Gastroesophageal sphincter (tissue), 4 donors: ENCODE data around the gene TRPM6. TPM values are rescaled to one million over a fixed set of nuclear protein-coding genes. Genes with fewer than 3 reads are reported as not detected.
"Not testable (repeated sequence)": the region's sequence is repeated elsewhere in the genome, so short reads cannot be mapped to it uniquely, and the experiment has no call there.

ENCODE experiments used
- ATAC-seq: fragments of 150-250 bp; one replicate; pipeline ENCODE4 v1.9.1; 2016; ENCODE audit warnings: mild to moderate bottlenecking, moderate library complexity
- H3K27ac ChIP-seq, 4 donors: fragments of 200-600 bp; sonication (generic) in 3 of 4; 1 replicate in 3 of 4; 2 replicates in 1 of 4; pipeline ENCODE4 v1.5.1; 2016 to 2019
- H3K27me3 ChIP-seq: fragments of 200-600 bp; sonication (generic); one replicate; pipeline ENCODE4 v1.5.1; 2019
- H3K36me3 ChIP-seq, 2 donors: fragments of 200-600 bp; sonication (generic); one replicate each; pipeline ENCODE4 v1.5.1; 2019; ENCODE audit warnings: control low read depth in 1 of 2
- H3K4me1 ChIP-seq, 3 donors: fragments of 200-600 bp; sonication (generic); 1 replicate in 2 of 3; 2 replicates in 1 of 3; pipeline ENCODE4 v1.5.1; 2016 to 2019; ENCODE audit warnings: control low read depth in 2 of 3
- H3K4me3 ChIP-seq, 2 donors: fragments of 200-600 bp; sonication (generic); one replicate each; pipeline ENCODE4 v1.5.1; 2019; ENCODE audit warnings: mild to moderate bottlenecking in 1 of 2, moderate library complexity in 1 of 2
- H3K9me3 ChIP-seq, 3 donors: fragments of 200-600 bp; sonication (generic); one replicate each; pipeline ENCODE4 v1.5.1; 2017 to 2019; ENCODE audit warnings: control low read depth in 2 of 3
- CTCF ChIP-seq, 4 experiments: fragments of 200-600 bp in 2 of 4; fragments of 450-650 bp in 2 of 4; sonication (generic) in 1 of 4; IDR thresholded peaks; one replicate each; pipeline ENCODE4 v1.5.1; 2017 to 2019; ENCODE audit warnings: antibody characterized with exemption in 4 of 4, mild to moderate bottlenecking in 2 of 4, moderate library complexity in 2 of 4
- EP300 ChIP-seq: sonication (generic); formaldehyde crosslinking; IDR thresholded peaks from one replicate; pipeline ENCODE4 v1.6.1; 2017; ENCODE audit warnings: antibody characterized with exemption, mild to moderate bottlenecking
- POLR2A ChIP-seq, 2 donors: fragments of 450-650 bp; IDR thresholded peaks; one replicate each; pipeline ENCODE4 v1.6.1; 2017; ENCODE audit warnings: antibody characterized with exemption in 2 of 2, mild to moderate bottlenecking in 2 of 2, moderate library complexity in 1 of 2
- POLR2AphosphoS5 ChIP-seq: sonication (generic); formaldehyde crosslinking; IDR thresholded peaks from one replicate; pipeline ENCODE4 v1.6.1; 2017; ENCODE audit warnings: antibody characterized with exemption
- WGBS, 2 donors: methylation state at CpG; one replicate each; pipeline ENCODE4 v1.1.5; 2018; ENCODE audit warnings: low coverage in 1 of 2; 5-methylcytosine and 5-hydroxymethylcytosine counted together
- total RNA-seq, 4 donors: library from RNA; depleted of rRNA; stranded (reverse); fragments of >200 nt; gene quantifications; one replicate each; pipeline ENCODE4 v1.1.0, GENCODE V29; 2016

The TRPM6 gene
- total RNA-seq, 4 donors from 2014 or later: 0.27 to 1.1 (median 0.79) TPM

- ATAC-seq: no peak
- H3K4me3 ChIP-seq: no peak overlapping the region
- no peak overlapping the region for H3K27ac ChIP-seq
- WGBS, 2 donors: 27 to 47% methylated on average over 2 of the region's 2 CpGs
- no peaks in the 10 kb centered on the region for H3K4me1 ChIP-seq
- no peaks in the 10 kb centered on the region for H3K9me3 ChIP-seq
- no peaks in the 10 kb centered on the region for H3K27me3 ChIP-seq
- H3K36me3 ChIP-seq: no peaks in the 10 kb centered on the region
- TF ChIP-seq CTCF (IDR thresholded peaks at IDR 0.05): no peak
- no peak for TF ChIP-seq POLR2AphosphoS5
- TF ChIP-seq POLR2A (IDR thresholded peaks at IDR 0.05): no peak
- no peak for TF ChIP-seq EP300
These were observed 27.9 kb downstream of the TRPM6 start for GRCh38 chr9:74859786-74860185.

DNA sequence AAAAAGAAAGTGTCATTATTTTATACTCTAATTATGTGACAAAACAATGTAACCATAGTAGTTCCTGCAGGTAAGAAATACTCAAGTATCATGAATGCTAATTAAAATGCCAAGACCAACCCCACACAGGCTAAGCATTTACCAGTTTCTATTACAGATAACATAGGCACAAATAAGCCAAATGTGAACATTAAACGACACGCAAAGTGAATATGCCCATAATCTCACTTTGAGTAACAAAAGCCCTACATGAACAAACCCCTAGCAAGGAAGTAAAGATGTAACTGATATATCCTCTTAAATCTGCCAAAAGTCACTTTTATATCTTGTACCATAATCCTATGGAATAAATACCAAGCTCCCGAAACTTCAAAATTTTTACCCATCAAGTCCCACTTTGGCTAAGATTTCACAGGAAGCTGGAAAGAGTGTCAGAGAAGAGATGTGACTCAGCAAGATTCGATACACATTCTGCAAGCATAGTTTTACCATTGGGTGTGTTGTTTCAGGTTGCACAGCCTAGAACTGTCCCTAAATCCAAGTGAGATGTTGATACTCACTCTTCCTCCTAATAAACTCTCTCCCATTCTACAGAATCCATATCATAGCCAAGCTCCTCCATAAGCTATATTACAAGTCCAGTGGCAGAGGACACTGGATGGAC is 28.8 kb downstream of the TRPM6 start:
- H3K4me3 ChIP-seq: no peak overlapping the region
- H3K27me3 ChIP-seq: no peaks in the 10 kb centered on the region
- ATAC-seq: no peak
- TF ChIP-seq POLR2A (IDR thresholded peaks at IDR 0.05) (no peak), POLR2AphosphoS5 (no peak), CTCF (IDR thresholded peaks at IDR 0.05) (no peak), EP300 (no peak)
- no peaks in the 10 kb centered on the region for H3K4me1 ChIP-seq
- WGBS, 2 donors: 73 to 79% methylated on average over 4 of the region's 4 CpGs
- H3K36me3 ChIP-seq: no peaks in the 10 kb centered on the region
- H3K27ac ChIP-seq: no peak overlapping the region
- no peaks in the 10 kb centered on the region for H3K9me3 ChIP-seq

GRCh38 chr9:74856989-74857388 is 30.7 kb downstream of the TRPM6 start:
- no peaks in the 10 kb centered on the region for H3K27me3 ChIP-seq
- H3K4me3 ChIP-seq: no peak overlapping the region
- ATAC-seq: no peak
- no peaks in the 10 kb centered on the region for H3K4me1 ChIP-seq
- H3K36me3 ChIP-seq: no peaks in the 10 kb centered on the region
- TF ChIP-seq EP300: no peak
- no peak for TF ChIP-seq CTCF (IDR thresholded peaks at IDR 0.05)
- TF ChIP-seq POLR2A (IDR thresholded peaks at IDR 0.05): no peak
- TF ChIP-seq POLR2AphosphoS5: no peak
- no peaks in the 10 kb centered on the region for H3K9me3 ChIP-seq
- H3K27ac ChIP-seq: no peak overlapping the region

- TF ChIP-seq POLR2AphosphoS5 (no peak), CTCF (IDR thresholded peaks at IDR 0.05) (no peak), POLR2A (IDR thresholded peaks at IDR 0.05) (no peak), EP300 (no peak)
- Histone ChIP-seq H3K4me3 (no peak overlapping the region), H3K27ac (no peak overlapping the region), H3K4me1 (no peaks in the 10 kb centered on the region), H3K36me3 (no peaks in the 10 kb centered on the region), H3K27me3 (no peaks in the 10 kb centered on the region), H3K9me3 (no peaks in the 10 kb centered on the region)
- no peak for ATAC-seq
- WGBS, 2 donors: 79 to 86% methylated on average over 6 of the region's 6 CpGs
These were observed 32.6 kb downstream of the TRPM6 start for GRCh38 chr9:74855072-74855471.

DNA sequence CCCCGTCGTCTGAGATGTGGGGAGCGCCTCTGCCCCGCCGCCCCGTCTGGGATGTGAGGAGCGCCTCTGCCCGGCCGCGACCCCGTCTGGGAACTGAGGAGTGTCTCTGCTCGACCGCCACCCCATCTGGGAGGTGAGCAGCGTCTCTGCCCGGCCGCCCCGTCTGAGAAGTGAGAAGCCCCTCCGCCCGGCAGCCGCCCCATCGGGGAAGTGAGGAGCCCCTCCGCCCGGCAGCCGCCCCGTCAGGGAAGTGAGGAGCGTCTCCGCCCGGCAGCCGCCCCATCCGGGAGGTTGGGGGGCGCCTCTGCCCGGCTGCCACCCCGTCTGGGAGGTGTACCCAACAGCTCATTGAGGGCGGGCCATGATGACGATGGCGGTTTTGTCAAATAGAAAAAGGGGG is 34.7 kb downstream of the TRPM6 start:
- H3K4me1 ChIP-seq, H3K9me3 ChIP-seq, H3K27ac ChIP-seq, ATAC-seq, H3K4me3 ChIP-seq, H3K36me3 ChIP-seq, H3K27me3 ChIP-seq: not testable (repeated sequence)
- no CpG with 5 or more reads among the region's 36 CpGs for WGBS, 2 donors
